WTC11 (cell line): ENCODE results near the gene SLC29A3. TPM values are rescaled to one million over a fixed set of nuclear protein-coding genes. Genes with fewer than 3 reads are reported as not detected.

Experiments used
- ATAC-seq: fragments of 200-7000 bp; cut with Tn5 transposase; 2 replicates; pipeline ENCODE4 v1.10.0; 2021; ENCODE audit warnings: mild to moderate bottlenecking, moderate library complexity
- Bru-seq: library from RNA; stranded (reverse); fragments of 400-500 nt; gene quantifications from one replicate; lab custom pipeline; 2021; lab: Mats Ljungman, UMichigan
- CTCF ChIA-PET: fragments of 300-600 bp; sonication (Branson Sonifier 250); formaldehyde crosslinking; loops from one replicate; lab custom pipeline; 2021; ENCODE audit warnings: antibody characterized with exemption; lab: Charles Lee
- POLR2A ChIA-PET: fragments of 350-600 bp; sonication (Branson Sonifier 250); formaldehyde crosslinking; loops from one replicate; lab custom pipeline; 2021; ENCODE audit warnings: antibody characterized with exemption; lab: Charles Lee
- DNase-seq: peaks from one replicate; pipeline ENCODE4 v3.0.0; 2021; ENCODE audit warnings: low spot score
- H3K27ac Mint-ChIP-seq: 2 replicates; pipeline ENCODE4 v1.8.0; 2021; ENCODE audit warnings: mixed read lengths
- H3K27me3 Mint-ChIP-seq: 2 replicates; pipeline ENCODE4 v1.8.0; 2021; ENCODE audit warnings: low read depth, mild to moderate bottlenecking, moderate library complexity, mixed read lengths
- H3K36me3 Mint-ChIP-seq: 2 replicates; pipeline ENCODE4 v1.8.0; 2021; ENCODE audit warnings: mixed read lengths
- H3K4me1 Mint-ChIP-seq: 2 replicates; pipeline ENCODE4 v1.8.0; 2022; ENCODE audit warnings: mixed read lengths
- H3K4me3 Mint-ChIP-seq: 2 replicates; pipeline ENCODE4 v1.8.0; 2021; ENCODE audit warnings: mild to moderate bottlenecking, moderate library complexity, mixed read lengths
- H3K9me3 Mint-ChIP-seq: 2 replicates; pipeline ENCODE4 v1.8.0; 2021; ENCODE audit warnings: mixed read lengths
- ATF1 ChIP-seq: sonication (generic); formaldehyde crosslinking; IDR thresholded peaks from 2 replicates; pipeline ENCODE4 v1.8.1; 2023; ENCODE audit warnings: mild to moderate bottlenecking, moderate library complexity, missing genetic modification reagents
- CTCF ChIP-seq: fragments of 200-600 bp; IDR thresholded peaks from 2 replicates; pipeline ENCODE4 v1.8.0; 2022; ENCODE audit warnings: antibody characterized with exemption
- FOXK1 ChIP-seq: sonication (generic); formaldehyde crosslinking; IDR thresholded peaks from 2 replicates; pipeline ENCODE4 v1.8.0; 2022; ENCODE audit warnings: mild to moderate bottlenecking, moderate library complexity, missing genetic modification reagents
- FOXP1 ChIP-seq: sonication (generic); formaldehyde crosslinking; IDR thresholded peaks from 2 replicates; pipeline ENCODE4 v1.8.0; 2022; ENCODE audit warnings: missing genetic modification reagents, mild to moderate bottlenecking, moderate library complexity, borderline replicate concordance
- GABPB1 ChIP-seq: sonication (generic); formaldehyde crosslinking; IDR thresholded peaks from 2 replicates; pipeline ENCODE4 v1.8.1; 2023; ENCODE audit warnings: mild to moderate bottlenecking, missing genetic modification reagents
- MXD4 ChIP-seq: fragments of 250-450 bp; sonication (Bioruptor Pico); IDR thresholded peaks from 2 replicates; pipeline ENCODE4 v1.8.0; 2021; ENCODE audit warnings: mild to moderate bottlenecking, moderate library complexity, borderline replicate concordance
- SMAD3 ChIP-seq: sonication (generic); formaldehyde crosslinking; IDR thresholded peaks from 2 replicates; pipeline ENCODE4 v1.8.0; 2022; ENCODE audit warnings: missing genetic modification reagents, mild to moderate bottlenecking, borderline replicate concordance
- SP1 ChIP-seq: sonication (generic); formaldehyde crosslinking; conservative IDR thresholded peaks from 2 replicates; pipeline ENCODE4 v1.8.1; 2022; ENCODE audit warnings: missing genetic modification reagents
- TEAD1 ChIP-seq: sonication (generic); formaldehyde crosslinking; IDR thresholded peaks from 2 replicates; pipeline ENCODE4 v1.8.0; 2022; ENCODE audit warnings: mild to moderate bottlenecking, missing genetic modification reagents
- ZNF232 ChIP-seq: sonication (generic); formaldehyde crosslinking; IDR thresholded peaks from 2 replicates; pipeline ENCODE4 v1.8.0; 2022; ENCODE audit warnings: mild to moderate bottlenecking, missing genetic modification reagents
- ZNF317 ChIP-seq: sonication (generic); formaldehyde crosslinking; IDR thresholded peaks from 2 replicates; pipeline ENCODE4 v1.8.1; 2023; ENCODE audit warnings: low read depth, mild to moderate bottlenecking, moderate library complexity, missing genetic modification reagents, borderline replicate concordance
- long read RNA-seq, 3 experiments: library from RNA in 1 of 3; library from capped mRNA in 1 of 3; library from polyadenylated mRNA in 1 of 3; unstranded in 2 of 3; stranded (forward) in 1 of 3; transcript quantifications; one replicate each; pipeline ENCODE4 v2.0.0, GENCODE V29; 2021
- total RNA-seq: library from RNA; stranded (reverse); gene quantifications from 3 replicates; pipeline ENCODE4 v1.2.3, GENCODE V29; 2021
- TF ChIP-seq, protein P1 (sequence below): sonication (generic); formaldehyde crosslinking; IDR thresholded peaks from 2 replicates; pipeline ENCODE4 v1.8.1; 2023; ENCODE audit warnings: mild to moderate bottlenecking, moderate library complexity, missing genetic modification reagents
- TF ChIP-seq, protein P2 (sequence below): fragments of 250-450 bp; sonication (Bioruptor Pico); IDR thresholded peaks from 2 replicates; pipeline ENCODE4 v1.9.0; 2021; ENCODE audit warnings: moderate library complexity, mild to moderate bottlenecking, inconsistent platforms, borderline replicate concordance
- TF ChIP-seq, protein P3 (sequence below): sonication (generic); formaldehyde crosslinking; IDR thresholded peaks from 2 replicates; pipeline ENCODE4 v1.8.1; 2022; ENCODE audit warnings: mild to moderate bottlenecking, moderate library complexity, missing genetic modification reagents
- TF ChIP-seq, protein P4 (sequence below): sonication (generic); formaldehyde crosslinking; IDR thresholded peaks from 2 replicates; pipeline ENCODE4 v1.8.0; 2022; ENCODE audit warnings: mild to moderate bottlenecking, missing genetic modification reagents

SLC29A3 gene
- total RNA-seq (9.2 to 11.1 TPM (median 11.0 TPM) in 3 replicates), Bru-seq, nascent RNA (percentile 60 among the genes with signal in this experiment)
- long read RNA-seq, experiment 1, transcript SLC29A3-205 (6 exons, 2,262 nt) = major isoform, 71 of 92 reads
- long read RNA-seq, experiment 1, partial matches to known transcripts = 9 of 92 reads
- long read RNA-seq, experiment 1, other reads (novel, unspliced or antisense) = 6 of 92 reads
- long read RNA-seq, experiment 2, transcript SLC29A3-205 (6 exons, 2,262 nt) = major isoform, 13 of 23 reads
- long read RNA-seq, experiment 2, partial matches to known transcripts = 8 of 23 reads
- long read RNA-seq, experiment 2, other reads (novel, unspliced or antisense) = 1 of 23 reads
- long read RNA-seq, experiment 3, transcript SLC29A3-205 (6 exons, 2,262 nt) = major isoform, 15 of 19 reads
- long read RNA-seq, experiment 3, partial matches to known transcripts = 0 of 19 reads
- long read RNA-seq, experiment 3, other reads (novel, unspliced or antisense) = 2 of 19 reads

DNA sequence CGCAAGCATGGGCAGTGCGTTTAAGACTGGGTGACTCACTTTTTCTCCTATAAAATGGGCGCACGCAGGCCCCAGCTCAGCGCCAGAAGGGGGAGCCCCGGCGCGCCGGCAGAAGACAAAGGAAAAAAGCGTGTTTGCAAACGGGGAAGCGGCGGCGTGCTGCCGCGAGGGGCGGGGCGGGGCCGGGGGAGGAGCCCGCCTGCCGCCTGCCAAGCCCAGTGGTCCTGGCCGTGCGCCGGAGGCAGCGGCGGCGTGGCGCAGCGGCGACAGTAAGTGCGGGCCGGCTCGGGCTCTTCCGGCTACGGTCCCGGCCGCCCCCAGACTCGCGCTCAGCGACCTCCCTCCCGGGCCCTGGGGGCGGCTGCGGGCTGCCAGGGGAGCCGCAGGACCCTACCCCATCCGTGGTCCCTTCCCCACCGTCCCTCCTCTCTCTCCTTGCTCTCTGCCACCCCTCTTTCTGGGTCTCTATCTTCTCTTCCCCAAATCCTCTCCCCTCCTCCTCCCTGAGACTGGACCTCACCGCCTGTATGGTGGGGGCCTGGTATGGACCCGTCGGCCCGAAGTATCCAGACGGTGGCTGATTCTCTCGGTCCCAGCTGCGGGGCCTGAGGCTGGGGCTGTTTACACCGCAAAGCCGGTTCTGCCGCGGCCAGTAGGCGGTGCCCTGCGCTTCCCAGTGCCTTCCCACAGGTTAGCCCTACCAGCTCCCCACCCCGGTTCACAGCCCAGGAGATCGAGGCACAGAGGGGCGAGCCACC is at the start of gene SLC29A3:
SLC29A3 (plus strand) TSS at position 218 of the 758 bp plus-strand sequence; CDS start at position 269, 51 bp downstream.
- ChIA-PET POLR2A (interaction anchor here (0.5 to 1.5 kb wide), 4 partner anchors 10 to 696 kb away, joined by 3 to 9 read pairs (median 4); no protein-coding TSS in a partner anchor), CTCF (interaction anchor here (0.6 to 7.5 kb wide), 80 partner anchors 9 to 1685 kb away, joined by 3 to 120 read pairs (median 5); partner anchors contain the start of genes C10orf105 and CDH23)
- peak; percentile 90 for ATAC-seq
- H3K36me3 Mint-ChIP-seq = peaks cover 14% of the 10 kb centered on the region
- no peaks in the 10 kb centered on the region for H3K9me3 Mint-ChIP-seq
- peak; percentile 85 for DNase-seq
- H3K4me3 Mint-ChIP-seq = peak within 1 kb of the TSS; percentile 98
- H3K27ac Mint-ChIP-seq = peak within 1 kb of the TSS; percentile 93
- no peaks in the 10 kb centered on the region for H3K27me3 Mint-ChIP-seq
- H3K4me1 Mint-ChIP-seq = peaks cover 18% of the 10 kb centered on the region
- TF ChIP-seq, protein P1, sequence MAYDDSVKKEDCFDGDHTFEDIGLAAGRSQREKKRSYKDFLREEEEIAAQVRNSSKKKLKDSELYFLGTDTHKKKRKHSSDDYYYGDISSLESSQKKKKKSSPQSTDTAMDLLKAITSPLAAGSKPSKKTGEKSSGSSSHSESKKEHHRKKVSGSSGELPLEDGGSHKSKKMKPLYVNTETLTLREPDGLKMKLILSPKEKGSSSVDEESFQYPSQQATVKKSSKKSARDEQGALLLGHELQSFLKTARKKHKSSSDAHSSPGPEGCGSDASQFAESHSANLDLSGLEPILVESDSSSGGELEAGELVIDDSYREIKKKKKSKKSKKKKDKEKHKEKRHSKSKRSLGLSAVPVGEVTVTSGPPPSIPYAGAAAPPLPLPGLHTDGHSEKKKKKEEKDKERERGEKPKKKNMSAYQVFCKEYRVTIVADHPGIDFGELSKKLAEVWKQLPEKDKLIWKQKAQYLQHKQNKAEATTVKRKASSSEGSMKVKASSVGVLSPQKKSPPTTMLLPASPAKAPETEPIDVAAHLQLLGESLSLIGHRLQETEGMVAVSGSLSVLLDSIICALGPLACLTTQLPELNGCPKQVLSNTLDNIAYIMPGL (CRISPR knock-in tag) = peak; percentile 93
- TF ChIP-seq SMAD3 (0 out of 2 replicates have a peak, but pooled peaks have one; percentile 12), ZNF317 (CRISPR knock-in tag) (no peak), ZNF232 (0 out of 2 replicates have a peak, but pooled peaks have one; percentile 47), ATF1 (no peak), FOXP1 (peak; percentile 53; the same call in 1 of the 2 replicates), FOXK1 (peak; percentile 94), CTCF (peak; percentile 38)
- TF ChIP-seq, protein P2, sequence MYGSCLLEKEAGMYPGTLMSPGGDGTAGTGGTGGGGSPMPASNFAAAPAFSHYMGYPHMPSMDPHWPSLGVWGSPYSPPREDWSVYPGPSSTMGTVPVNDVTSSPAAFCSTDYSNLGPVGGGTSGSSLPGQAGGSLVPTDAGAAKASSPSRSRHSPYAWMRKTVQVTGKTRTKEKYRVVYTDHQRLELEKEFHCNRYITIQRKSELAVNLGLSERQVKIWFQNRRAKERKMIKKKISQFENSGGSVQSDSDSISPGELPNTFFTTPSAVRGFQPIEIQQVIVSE = no peak
- TF ChIP-seq, protein P3, sequence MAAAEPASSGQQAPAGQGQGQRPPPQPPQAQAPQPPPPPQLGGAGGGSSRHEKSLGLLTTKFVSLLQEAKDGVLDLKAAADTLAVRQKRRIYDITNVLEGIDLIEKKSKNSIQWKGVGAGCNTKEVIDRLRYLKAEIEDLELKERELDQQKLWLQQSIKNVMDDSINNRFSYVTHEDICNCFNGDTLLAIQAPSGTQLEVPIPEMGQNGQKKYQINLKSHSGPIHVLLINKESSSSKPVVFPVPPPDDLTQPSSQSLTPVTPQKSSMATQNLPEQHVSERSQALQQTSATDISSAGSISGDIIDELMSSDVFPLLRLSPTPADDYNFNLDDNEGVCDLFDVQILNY (CRISPR knock-in tag) = peak; percentile 54; the same call in 1 of the 2 replicates

- Mint-ChIP-seq H3K9me3 (no peaks in the 10 kb centered on the region), H3K27ac (peak overlapping the region; percentile 98), H3K27me3 (no peaks in the 10 kb centered on the region), H3K36me3 (no peaks in the 10 kb centered on the region), H3K4me1 (peaks cover 60% of the 10 kb centered on the region), H3K4me3 (peak overlapping the region; percentile 57)
- TF ChIP-seq SP1 (CRISPR knock-in tag) = 0 out of 2 replicates have a peak, but pooled peaks have one; percentile 23
- TF ChIP-seq GABPB1 (CRISPR knock-in tag) = no peak
- TF ChIP-seq, protein P4, sequence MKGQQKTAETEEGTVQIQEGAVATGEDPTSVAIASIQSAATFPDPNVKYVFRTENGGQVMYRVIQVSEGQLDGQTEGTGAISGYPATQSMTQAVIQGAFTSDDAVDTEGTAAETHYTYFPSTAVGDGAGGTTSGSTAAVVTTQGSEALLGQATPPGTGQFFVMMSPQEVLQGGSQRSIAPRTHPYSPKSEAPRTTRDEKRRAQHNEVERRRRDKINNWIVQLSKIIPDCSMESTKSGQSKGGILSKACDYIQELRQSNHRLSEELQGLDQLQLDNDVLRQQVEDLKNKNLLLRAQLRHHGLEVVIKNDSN (CRISPR knock-in tag) = no peak
- no peak for TF ChIP-seq MXD4 (CRISPR knock-in tag)
- 0 out of 2 replicates have a peak, but pooled peaks have one; percentile 38 for TF ChIP-seq TEAD1 (CRISPR knock-in tag)
- 0 out of 2 replicates have a peak, but pooled peaks have one; percentile 24 for TF ChIP-seq FOXK1
- ATAC-seq = peak; percentile 84
- DNase-seq = peak; percentile 73
- POLR2A ChIA-PET = interaction anchor here (0.6 to 1.0 kb wide), 4 partner anchors 9 to 58 kb away, joined by 3 to 7 read pairs (median 4); no protein-coding TSS in a partner anchor
- CTCF ChIA-PET = interaction anchor here (0.5 to 4.8 kb wide), 54 partner anchors 10 to 709 kb away, joined by 3 to 67 read pairs (median 4); partner anchors contain the start of gene SLC29A3
Measured at GRCh38 chr10:71269301-71270288, 49.5 kb upstream of the SLC29A3 start.
